Peyer's patch (tissue), 4 donors: ENCODE data around the gene EPC2. TPM values are rescaled to one million over a fixed set of nuclear protein-coding genes. Genes with fewer than 3 reads are reported as not detected.
"Not testable (repeated sequence)": the region's sequence is repeated elsewhere in the genome, so short reads cannot be mapped to it uniquely, and the experiment has no call there.

Experiments used
- DNase-seq, 3 donors: peaks; one replicate each; pipeline ENCODE4 v3.0.0-alpha.2; 2017 to 2019
- H3K27ac ChIP-seq, 4 donors: fragments of 200-600 bp; sonication (generic); one replicate each; pipeline ENCODE4 v1.5.1; 2016 to 2019
- H3K27me3 ChIP-seq, 2 donors: fragments of 200-600 bp; sonication (generic); one replicate each; pipeline ENCODE4 v1.5.1; 2019
- H3K36me3 ChIP-seq, 3 donors: fragments of 200-600 bp; sonication (generic); one replicate each; pipeline ENCODE4 v1.5.1; 2016 to 2019
- H3K4me1 ChIP-seq, 4 donors: fragments of 200-600 bp; sonication (generic); one replicate each; pipeline ENCODE4 v1.5.1; 2016 to 2019
- H3K4me3 ChIP-seq, 4 donors: fragments of 200-600 bp; sonication (generic); 1 replicate in 3 of 4; 2 replicates in 1 of 4; pipeline ENCODE4 v1.5.1; 2016 to 2019; ENCODE audit warnings: mild to moderate bottlenecking in 1 of 4
- H3K9me3 ChIP-seq, 4 donors: fragments of 200-600 bp; sonication (generic); one replicate each; pipeline ENCODE4 v1.5.1; 2016 to 2019; ENCODE audit warnings: mild to moderate bottlenecking in 1 of 4
- CTCF ChIP-seq, 6 experiments: fragments of 450-650 bp in 4 of 6; fragments of 200-600 bp in 2 of 6; sonication (generic) in 1 of 6; IDR thresholded peaks; one replicate each; pipeline ENCODE4 v1.5.1; 2017 to 2019; ENCODE audit warnings: antibody characterized with exemption in 6 of 6, mild to moderate bottlenecking in 3 of 6, moderate library complexity in 1 of 6
- POLR2A ChIP-seq, 2 donors: fragments of 450-650 bp; IDR thresholded peaks; one replicate each; pipeline ENCODE4 v1.5.1; 2017; ENCODE audit warnings: antibody characterized with exemption in 2 of 2, mild to moderate bottlenecking in 2 of 2, moderate library complexity in 2 of 2
- total RNA-seq, 4 donors: library from RNA; depleted of rRNA; stranded (reverse); fragments of >200 nt; gene quantifications; one replicate each; pipeline ENCODE4 v1.1.0, GENCODE V29; 2016

The EPC2 gene
- total RNA-seq, 4 donors from 2014 or later: 22.6 to 70.1 (median 28.3) TPM

DNA sequence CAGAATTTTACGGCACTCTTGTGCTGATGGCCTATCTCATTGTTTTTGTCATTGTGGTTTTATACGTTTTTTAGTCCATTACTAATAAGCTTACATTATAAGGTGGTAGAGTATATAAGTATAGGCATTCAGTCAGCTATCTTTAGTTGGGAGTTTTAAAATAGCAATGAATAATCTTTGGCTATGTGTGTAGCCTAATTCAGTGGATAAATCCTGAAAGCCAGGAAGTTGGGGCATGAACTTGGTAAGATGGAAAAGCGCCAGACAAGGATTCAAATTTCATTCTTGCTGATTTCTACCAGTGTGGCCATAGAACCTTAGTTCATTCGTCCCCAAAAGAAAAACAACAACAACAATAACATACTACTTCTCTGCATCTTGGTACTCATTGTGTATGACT is 31.2 kb downstream of the EPC2 start:
- Histone ChIP-seq H3K27ac (no peak overlapping the region), H3K4me3 (no peak overlapping the region), H3K36me3 (no peaks in the 10 kb centered on the region), H3K4me1 (peaks cover 0 to 13% (median 0%) of the 10 kb centered on the region in 4 donors), H3K27me3 (no peaks in the 10 kb centered on the region), H3K9me3 (no peaks in the 10 kb centered on the region)
- TF ChIP-seq POLR2A (IDR thresholded peaks at IDR 0.05): no peak
- TF ChIP-seq CTCF (IDR thresholded peaks at IDR 0.05): no peak
- DNase-seq: no peak

DNA sequence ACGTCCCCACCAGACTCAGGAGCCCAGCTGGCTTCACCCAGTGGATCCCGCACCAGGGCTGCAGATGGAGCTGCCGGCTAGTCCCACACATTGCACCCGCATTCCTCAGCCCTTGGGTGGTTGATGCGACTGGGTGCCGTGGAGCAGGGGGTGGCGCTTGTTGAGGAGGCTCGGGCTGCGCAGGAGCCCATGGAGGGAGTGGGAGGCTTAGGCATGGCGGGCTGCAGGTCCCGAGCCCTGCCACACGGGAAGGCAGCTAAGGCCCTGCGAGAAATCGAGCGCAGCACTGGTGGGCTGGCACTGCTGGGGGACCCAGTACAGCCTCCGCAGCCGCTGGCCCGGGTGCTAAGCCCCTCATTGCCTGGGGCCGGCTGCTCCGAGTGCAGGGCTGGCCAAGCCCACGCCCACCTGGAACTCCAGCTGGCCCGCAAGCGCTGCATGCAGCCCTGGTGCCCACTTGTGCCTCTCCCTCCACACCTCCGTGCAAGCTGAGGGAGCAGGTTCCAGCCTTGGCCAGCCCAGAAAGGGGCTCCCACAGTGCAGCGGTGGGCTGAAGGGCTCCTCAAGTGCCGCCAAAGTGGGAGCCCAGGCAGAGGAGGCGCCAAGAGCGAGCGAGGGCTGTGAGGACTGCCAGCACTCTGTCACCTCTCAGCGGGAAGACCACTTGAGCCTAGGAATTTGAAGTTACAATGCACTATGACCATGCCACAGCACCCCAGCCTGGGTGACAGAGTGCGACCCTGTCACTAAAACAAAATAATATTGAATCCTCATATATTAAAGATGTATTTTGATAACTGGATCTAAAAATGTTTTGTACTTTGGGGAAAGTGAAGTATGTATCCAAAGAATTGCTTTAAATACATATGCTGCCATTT is 34.0 kb downstream of the EPC2 start:
- H3K27ac ChIP-seq, H3K27me3 ChIP-seq, DNase-seq, H3K4me1 ChIP-seq, H3K9me3 ChIP-seq, H3K4me3 ChIP-seq, H3K36me3 ChIP-seq: not testable (repeated sequence)

GRCh38 chr2:148680462-148680861 is 35.9 kb downstream of the EPC2 start:
- Histone ChIP-seq H3K4me1 (peaks cover 0 to 5% (median 0%) of the 10 kb centered on the region in 4 donors), H3K27me3 (no peaks in the 10 kb centered on the region), H3K9me3 (no peaks in the 10 kb centered on the region), H3K4me3 (no peak overlapping the region), H3K27ac (no peak overlapping the region), H3K36me3 (no peaks in the 10 kb centered on the region)
- TF ChIP-seq CTCF (IDR thresholded peaks at IDR 0.05) (no peak), POLR2A (IDR thresholded peaks at IDR 0.05) (no peak)
- DNase-seq: no peak

DNA sequence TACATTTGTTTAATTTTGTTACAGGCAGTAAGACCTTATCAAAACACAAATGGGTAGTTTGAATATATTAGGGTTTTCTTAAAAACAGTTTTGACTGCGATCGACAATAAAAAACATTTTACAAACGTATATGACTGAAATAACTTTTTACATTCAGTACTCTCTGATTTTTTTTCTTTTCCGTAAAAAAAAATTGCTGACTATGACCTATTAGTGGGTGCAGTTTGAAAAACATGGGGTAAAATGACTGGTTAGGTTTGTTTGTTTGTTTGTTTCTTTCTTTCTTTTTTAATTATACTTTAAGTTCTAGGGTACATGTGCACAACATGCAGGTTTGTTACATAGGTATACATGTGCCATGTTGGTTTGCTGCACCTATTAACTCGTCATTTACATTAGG is 36.9 kb downstream of the EPC2 start:
- no peak for DNase-seq

GRCh38 chr2:148681862-148682261 is 37.3 kb downstream of the EPC2 start:
- not testable (repeated sequence) for H3K4me3 ChIP-seq, H3K27ac ChIP-seq, DNase-seq, H3K27me3 ChIP-seq, H3K36me3 ChIP-seq, H3K9me3 ChIP-seq, H3K4me1 ChIP-seq

More for the DNA sequence above, 36.9 kb downstream of the EPC2 start:
- Histone ChIP-seq H3K27me3 (no peaks in the 10 kb centered on the region), H3K27ac (no peak overlapping the region), H3K4me3 (no peak overlapping the region), H3K9me3 (no peaks in the 10 kb centered on the region), H3K4me1 (peaks cover 0 to 4% (median 0%) of the 10 kb centered on the region in 4 donors), H3K36me3 (no peaks in the 10 kb centered on the region)
- no peak for TF ChIP-seq CTCF (IDR thresholded peaks at IDR 0.05)
- TF ChIP-seq POLR2A (IDR thresholded peaks at IDR 0.05): no peak

GRCh38 chr2:148684507-148684906 is 40.0 kb downstream of the EPC2 start:
- Histone ChIP-seq H3K36me3 (no peaks in the 10 kb centered on the region), H3K4me1 (no peaks in the 10 kb centered on the region), H3K27ac (no peak overlapping the region), H3K27me3 (no peaks in the 10 kb centered on the region), H3K4me3 (no peak overlapping the region), H3K9me3 (no peaks in the 10 kb centered on the region)
- TF ChIP-seq CTCF (IDR thresholded peaks at IDR 0.05): no peak
- no peak for TF ChIP-seq POLR2A (IDR thresholded peaks at IDR 0.05)
- no peak for DNase-seq
